Measurements from ENCODE around the gene NRP1.

The NRP1 gene

DNA sequence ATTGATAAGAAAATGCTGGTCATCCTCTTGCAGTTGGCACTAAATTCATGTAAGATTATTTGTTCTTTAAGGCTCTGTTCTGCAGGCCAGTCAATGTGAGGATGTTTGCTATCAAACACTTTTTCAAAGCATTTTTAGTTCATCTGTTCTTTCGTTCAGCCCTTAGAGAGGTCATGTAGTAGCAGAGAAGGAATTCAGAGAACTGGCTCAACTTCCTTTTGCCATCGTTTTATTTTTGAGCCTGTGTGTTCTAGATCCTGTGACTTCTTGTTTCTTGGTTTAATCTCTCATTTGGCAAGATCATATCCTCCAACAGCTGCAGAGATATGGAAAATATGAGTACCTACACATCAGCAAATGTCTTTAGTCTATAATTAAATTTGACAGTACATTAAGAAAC is 184.3 kb downstream of the NRP1 start:
- H3K4me2 ChIP-seq (ENCODE audit: low read length) = no peak overlapping the region
- H2BK12ac ChIP-seq (ENCODE audit: low read length) = no peak overlapping the region
- no peak for DNase-seq
- no peaks in the 10 kb centered on the region for H3K79me1 ChIP-seq (ENCODE audit: low read length)
- no peak overlapping the region for H2AFZ ChIP-seq (ENCODE audit: insufficient read depth, low read length, poor library complexity)
- H4K8ac ChIP-seq (ENCODE audit: low read depth, low read length) = no peak overlapping the region
- WGBS (ENCODE audit: extremely low coverage, insufficient coverage, insufficient read length) = no CpG with 5 or more reads among the region's 2 CpGs
- H3K4me1 ChIP-seq (ENCODE audit: control insufficient read depth in 1 of 2, insufficient read depth in 2 of 2, low read length in 2 of 2) = no peaks in the 10 kb centered on the region
- H2BK120ac ChIP-seq (ENCODE audit: insufficient read depth, low read length, poor library complexity) = no peak overlapping the region
- H3K27ac ChIP-seq (ENCODE audit: low read depth, low read length) = no peak overlapping the region
- no peaks in the 10 kb centered on the region for H3K36me3 ChIP-seq (ENCODE audit: control insufficient read depth in 1 of 2, insufficient read depth in 2 of 2, low read length in 2 of 2)
- H3K14ac ChIP-seq (ENCODE audit: low read length) = no peak overlapping the region
- no peaks in the 10 kb centered on the region for H3K27me3 ChIP-seq (ENCODE audit: insufficient read depth, low read length)
- no peak overlapping the region for H3K23ac ChIP-seq (ENCODE audit: low read length)
- no peak overlapping the region for H3K4ac ChIP-seq (ENCODE audit: low read depth, low read length)
- H3K9me3 ChIP-seq (ENCODE audit: insufficient read depth, low read depth, low read length) = no peaks in the 10 kb centered on the region
- H4K12ac ChIP-seq (ENCODE audit: low read depth, low read length) = no peak overlapping the region
- no peak overlapping the region for H2AK5ac ChIP-seq (ENCODE audit: low read length)
- H3K4me3 ChIP-seq (ENCODE audit: low read depth, low read length) = no peak overlapping the region
- H3K9ac ChIP-seq (ENCODE audit: low read length) = no peak overlapping the region
- H2BK5ac ChIP-seq (ENCODE audit: low read depth, low read length, poor library complexity) = no peak overlapping the region
- H3K18ac ChIP-seq (ENCODE audit: low read length) = no peak overlapping the region
- H3K79me2 ChIP-seq (ENCODE audit: control insufficient read depth, insufficient read depth, low read length, poor library complexity) = no peaks in the 10 kb centered on the region
- no peak overlapping the region for H4K91ac ChIP-seq (ENCODE audit: low read depth, low read length)

DNA sequence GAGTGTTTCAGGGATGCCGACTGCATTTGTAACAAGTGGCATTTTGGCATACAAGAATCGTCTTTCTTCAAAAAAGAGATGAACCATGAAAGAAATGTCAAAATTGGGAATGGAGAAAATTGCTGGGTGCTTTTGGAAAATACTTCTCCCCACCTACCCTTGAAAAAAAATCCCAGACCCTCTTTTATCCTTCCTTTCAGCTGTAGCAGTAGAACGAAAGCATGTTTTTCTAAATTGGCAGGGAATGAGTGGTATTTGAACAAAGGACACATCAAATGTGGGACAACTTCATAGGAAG is 187.5 kb downstream of the NRP1 start:
- Histone ChIP-seq H2BK12ac (ENCODE audit: low read length) (no peak overlapping the region), H3K23ac (ENCODE audit: low read length) (no peak overlapping the region), H4K91ac (ENCODE audit: low read depth, low read length) (no peak overlapping the region), H2AFZ (ENCODE audit: insufficient read depth, low read length, poor library complexity) (no peak overlapping the region), H2BK5ac (ENCODE audit: low read depth, low read length, poor library complexity) (no peak overlapping the region), H3K27me3 (ENCODE audit: insufficient read depth, low read length) (no peaks in the 10 kb centered on the region), H3K4me1 (ENCODE audit: control insufficient read depth in 1 of 2, insufficient read depth in 2 of 2, low read length in 2 of 2) (no peaks in the 10 kb centered on the region), H3K9ac (ENCODE audit: low read length) (no peak overlapping the region), H3K36me3 (ENCODE audit: control insufficient read depth in 1 of 2, insufficient read depth in 2 of 2, low read length in 2 of 2) (no peaks in the 10 kb centered on the region), H4K12ac (ENCODE audit: low read depth, low read length) (no peak overlapping the region), H3K79me1 (ENCODE audit: low read length) (no peaks in the 10 kb centered on the region), H3K27ac (ENCODE audit: low read depth, low read length) (no peak overlapping the region), H3K9me3 (ENCODE audit: insufficient read depth, low read depth, low read length) (no peaks in the 10 kb centered on the region), H3K18ac (ENCODE audit: low read length) (no peak overlapping the region), H2BK120ac (ENCODE audit: insufficient read depth, low read length, poor library complexity) (no peak overlapping the region), H3K14ac (ENCODE audit: low read length) (no peak overlapping the region), H3K4me2 (ENCODE audit: low read length) (no peak overlapping the region), H3K79me2 (ENCODE audit: control insufficient read depth, insufficient read depth, low read length, poor library complexity) (no peaks in the 10 kb centered on the region), H2AK5ac (ENCODE audit: low read length) (no peak overlapping the region), H3K4me3 (ENCODE audit: low read depth, low read length) (no peak overlapping the region), H3K4ac (ENCODE audit: low read depth, low read length) (no peak overlapping the region), H4K8ac (ENCODE audit: low read depth, low read length) (no peak overlapping the region)
- DNase-seq = no peak
- no CpG with 5 or more reads among the region's 3 CpGs for WGBS (ENCODE audit: extremely low coverage, insufficient coverage, insufficient read length)

DNA sequence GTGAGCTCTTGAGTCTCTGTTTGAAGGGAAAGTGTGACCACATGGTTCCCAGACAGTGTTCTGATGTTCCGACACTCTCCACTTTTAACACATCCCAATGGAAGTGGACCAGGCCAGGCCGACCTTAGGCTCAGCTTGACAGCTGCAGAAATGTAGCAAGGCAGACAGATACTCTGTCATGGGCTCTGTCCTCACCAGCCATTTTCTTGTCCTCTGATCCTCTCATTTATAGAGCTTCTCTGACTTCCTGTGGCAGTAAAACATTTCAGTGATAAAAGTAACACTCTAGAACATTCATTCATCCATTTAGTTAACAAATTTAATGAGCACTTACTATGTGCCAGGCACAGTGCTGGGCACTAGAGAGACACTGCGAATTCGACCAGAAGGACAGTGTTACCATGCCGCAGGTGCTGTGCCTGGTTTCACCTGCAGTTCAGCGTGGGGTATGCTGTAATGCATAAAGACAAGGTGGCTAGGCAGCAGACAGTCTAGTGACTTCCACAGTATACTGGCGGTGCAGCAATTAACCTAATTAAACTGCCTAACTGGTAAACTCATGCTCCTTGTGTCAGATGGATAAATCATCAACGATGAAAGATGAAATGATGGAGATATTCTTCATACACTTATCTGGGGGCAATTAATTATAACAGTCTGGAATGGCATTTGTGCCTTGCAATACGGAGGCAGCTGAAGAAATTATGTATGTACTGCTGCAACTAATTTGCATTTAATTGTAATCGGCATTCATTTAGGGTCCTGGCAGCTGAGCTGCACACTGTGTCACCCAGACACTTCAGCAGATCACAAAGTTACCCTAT is 188.1 kb downstream of the NRP1 start:
- WGBS (ENCODE audit: extremely low coverage, insufficient coverage, insufficient read length) = no CpG with 5 or more reads among the region's 10 CpGs
- Histone ChIP-seq H3K79me2 (ENCODE audit: control insufficient read depth, insufficient read depth, low read length, poor library complexity) (no peaks in the 10 kb centered on the region), H3K4me3 (ENCODE audit: low read depth, low read length) (no peak overlapping the region), H3K27ac (ENCODE audit: low read depth, low read length) (no peak overlapping the region), H2BK120ac (ENCODE audit: insufficient read depth, low read length, poor library complexity) (no peak overlapping the region), H3K4me1 (ENCODE audit: control insufficient read depth in 1 of 2, insufficient read depth in 2 of 2, low read length in 2 of 2) (no peaks in the 10 kb centered on the region), H3K23ac (ENCODE audit: low read length) (no peak overlapping the region), H3K9me3 (ENCODE audit: insufficient read depth, low read depth, low read length) (no peaks in the 10 kb centered on the region), H4K8ac (ENCODE audit: low read depth, low read length) (no peak overlapping the region), H3K4ac (ENCODE audit: low read depth, low read length) (no peak overlapping the region), H2BK12ac (ENCODE audit: low read length) (no peak overlapping the region), H3K14ac (ENCODE audit: low read length) (no peak overlapping the region), H4K91ac (ENCODE audit: low read depth, low read length) (no peak overlapping the region), H3K18ac (ENCODE audit: low read length) (no peak overlapping the region), H3K9ac (ENCODE audit: low read length) (no peak overlapping the region), H3K36me3 (ENCODE audit: control insufficient read depth in 1 of 2, insufficient read depth in 2 of 2, low read length in 2 of 2) (no peaks in the 10 kb centered on the region), H3K27me3 (ENCODE audit: insufficient read depth, low read length) (no peaks in the 10 kb centered on the region), H3K4me2 (ENCODE audit: low read length) (no peak overlapping the region), H3K79me1 (ENCODE audit: low read length) (no peaks in the 10 kb centered on the region), H2AK5ac (ENCODE audit: low read length) (no peak overlapping the region), H4K12ac (ENCODE audit: low read depth, low read length) (no peak overlapping the region), H2BK5ac (ENCODE audit: low read depth, low read length, poor library complexity) (no peak overlapping the region), H2AFZ (ENCODE audit: insufficient read depth, low read length, poor library complexity) (no peak overlapping the region)
- no peak for DNase-seq

DNA sequence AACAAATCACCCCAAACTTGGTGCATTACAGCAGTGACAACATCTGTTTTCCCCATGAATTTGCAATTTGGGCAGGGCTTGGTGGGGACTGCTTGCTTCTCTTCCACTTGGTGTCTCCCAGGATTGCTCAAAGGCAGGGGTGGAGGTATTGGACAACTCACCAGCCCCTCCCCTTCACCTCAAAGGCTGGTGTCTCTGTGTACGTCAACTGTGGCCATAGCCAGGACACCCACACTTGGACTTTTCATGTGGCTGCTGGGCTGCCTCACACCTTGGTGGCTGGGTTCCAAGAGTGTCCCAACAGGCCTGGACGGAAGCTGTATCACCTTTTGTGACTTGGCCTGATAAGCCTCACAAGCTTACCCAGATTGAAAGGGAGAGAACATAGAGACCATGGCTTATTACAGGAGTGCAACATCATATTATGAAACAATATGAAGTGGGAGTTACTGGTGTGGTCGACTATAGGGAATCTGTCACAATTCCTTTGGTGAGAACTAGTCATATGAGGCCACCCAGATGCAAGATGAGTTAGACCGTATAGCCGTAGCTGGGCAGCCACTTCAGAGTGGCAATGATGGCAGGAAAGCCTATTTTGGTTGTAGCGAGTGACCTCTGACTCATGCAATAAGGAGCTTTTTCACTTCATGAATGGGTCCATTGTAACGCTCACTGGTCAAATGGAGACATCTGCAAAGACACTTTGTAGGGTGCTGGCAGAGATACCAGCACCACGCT is 188.8 kb downstream of the NRP1 start:
- H3K4me3 ChIP-seq (ENCODE audit: low read depth, low read length) = no peak overlapping the region
- no peak overlapping the region for H3K9ac ChIP-seq (ENCODE audit: low read length)
- no peak overlapping the region for H3K14ac ChIP-seq (ENCODE audit: low read length)
- H2BK120ac ChIP-seq (ENCODE audit: insufficient read depth, low read length, poor library complexity) = no peak overlapping the region
- no peak overlapping the region for H2AK5ac ChIP-seq (ENCODE audit: low read length)
- no peaks in the 10 kb centered on the region for H3K4me1 ChIP-seq (ENCODE audit: control insufficient read depth in 1 of 2, insufficient read depth in 2 of 2, low read length in 2 of 2)
- no peak overlapping the region for H3K27ac ChIP-seq (ENCODE audit: low read depth, low read length)
- H3K79me1 ChIP-seq (ENCODE audit: low read length) = no peaks in the 10 kb centered on the region
- H3K23ac ChIP-seq (ENCODE audit: low read length) = no peak overlapping the region
- no peak for DNase-seq
- H3K9me3 ChIP-seq (ENCODE audit: insufficient read depth, low read depth, low read length) = no peaks in the 10 kb centered on the region
- no peaks in the 10 kb centered on the region for H3K27me3 ChIP-seq (ENCODE audit: insufficient read depth, low read length)
- no peak overlapping the region for H2BK5ac ChIP-seq (ENCODE audit: low read depth, low read length, poor library complexity)
- no peak overlapping the region for H2AFZ ChIP-seq (ENCODE audit: insufficient read depth, low read length, poor library complexity)
- H4K12ac ChIP-seq (ENCODE audit: low read depth, low read length) = no peak overlapping the region
- no peak overlapping the region for H4K91ac ChIP-seq (ENCODE audit: low read depth, low read length)
- no peak overlapping the region for H3K18ac ChIP-seq (ENCODE audit: low read length)
- no peak overlapping the region for H3K4me2 ChIP-seq (ENCODE audit: low read length)
- H3K79me2 ChIP-seq (ENCODE audit: control insufficient read depth, insufficient read depth, low read length, poor library complexity) = no peaks in the 10 kb centered on the region
- WGBS (ENCODE audit: extremely low coverage, insufficient coverage, insufficient read length) = no CpG with 5 or more reads among the region's 8 CpGs
- no peak overlapping the region for H3K4ac ChIP-seq (ENCODE audit: low read depth, low read length)
- no peak overlapping the region for H4K8ac ChIP-seq (ENCODE audit: low read depth, low read length)
- H3K36me3 ChIP-seq (ENCODE audit: control insufficient read depth in 1 of 2, insufficient read depth in 2 of 2, low read length in 2 of 2) = no peaks in the 10 kb centered on the region
- no peak overlapping the region for H2BK12ac ChIP-seq (ENCODE audit: low read length)
